ENCODE results near the gene SLCO1B3. TPM values are rescaled to one million over a fixed set of nuclear protein-coding genes. Genes with fewer than 3 reads are reported as not detected.

The SLCO1B3 gene
- total RNA-seq, 1 donor from 2014 or later, result not detected

DNA sequence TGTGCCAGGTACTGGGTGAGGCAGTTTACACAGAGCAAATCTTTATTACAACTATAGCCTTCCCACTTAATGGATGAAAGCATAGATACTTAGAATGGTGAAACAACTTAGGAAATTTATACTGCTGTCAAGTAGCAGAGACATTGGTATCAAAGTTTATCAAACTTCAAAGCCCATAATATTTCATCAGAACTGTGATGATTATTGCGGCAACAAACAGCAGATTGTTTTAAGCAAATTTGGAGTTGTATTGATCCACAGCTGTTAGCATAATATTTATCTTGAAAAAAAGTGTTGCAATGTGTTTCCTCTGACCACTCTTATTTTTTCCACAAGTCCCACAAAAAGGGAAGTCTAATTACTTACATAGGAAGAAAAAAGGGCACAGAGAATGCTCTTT lies 2.0 kb upstream of the SLCO1B3 start:
- H3K27me3 Mint-ChIP-seq (ENCODE audit: low read depth), result no peaks in the 10 kb centered on the region
- H3K4me1 Mint-ChIP-seq, result peaks cover 5% of the 10 kb centered on the region
- no peaks in the 10 kb centered on the region for H3K9me3 Mint-ChIP-seq
- no peaks in the 10 kb centered on the region for H3K36me3 Mint-ChIP-seq
- no peak for TF ChIP-seq CTCF (IDR thresholded peaks at IDR 0.05; ENCODE audit: unreplicated experiment)
- no peak overlapping the region for H3K4me3 Mint-ChIP-seq
- H3K27ac Mint-ChIP-seq, result no peak overlapping the region
- no peak for DNase-seq (ENCODE audit: low spot score in 2 of 2, unreplicated experiment in 2 of 2)

DNA sequence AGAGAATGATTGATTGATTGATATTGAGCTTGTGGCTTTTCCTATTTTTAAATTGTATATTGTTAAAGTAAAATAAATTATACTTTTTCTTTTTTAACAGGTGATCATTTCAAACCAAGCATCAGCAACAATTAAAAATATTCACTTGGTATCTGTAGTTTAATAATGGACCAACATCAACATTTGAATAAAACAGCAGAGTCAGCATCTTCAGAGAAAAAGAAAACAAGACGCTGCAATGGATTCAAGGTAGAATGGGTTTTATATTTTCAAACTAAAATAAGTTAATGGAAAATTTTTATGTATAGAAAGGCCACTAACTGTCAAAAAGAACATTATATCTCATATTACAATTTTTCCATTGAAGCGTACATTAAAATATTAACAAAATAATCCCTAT lies 5.1 kb downstream of the SLCO1B3 start:
- no peak overlapping the region for H3K27ac Mint-ChIP-seq
- H3K9me3 Mint-ChIP-seq, result peaks cover 28% of the 10 kb centered on the region
- no peak overlapping the region for H3K4me3 Mint-ChIP-seq
- no peaks in the 10 kb centered on the region for H3K27me3 Mint-ChIP-seq (ENCODE audit: low read depth)
- DNase-seq (ENCODE audit: low spot score in 2 of 2, unreplicated experiment in 2 of 2), result no peak
- no peaks in the 10 kb centered on the region for H3K36me3 Mint-ChIP-seq
- no peak for TF ChIP-seq CTCF (IDR thresholded peaks at IDR 0.05; ENCODE audit: unreplicated experiment)
- H3K4me1 Mint-ChIP-seq, result peaks cover 5% of the 10 kb centered on the region

- Mint-ChIP-seq H3K27me3 (ENCODE audit: low read depth) (no peaks in the 10 kb centered on the region), H3K4me1 (no peaks in the 10 kb centered on the region), H3K36me3 (no peaks in the 10 kb centered on the region), H3K9me3 (peaks cover 50% of the 10 kb centered on the region), H3K27ac (no peak overlapping the region), H3K4me3 (no peak overlapping the region)
- DNase-seq (ENCODE audit: low spot score in 2 of 2, unreplicated experiment in 2 of 2), result no peak
- TF ChIP-seq CTCF (IDR thresholded peaks at IDR 0.05; ENCODE audit: unreplicated experiment), result no peak
These were observed 11.9 kb downstream of the SLCO1B3 start for GRCh38 chr12:20822415-20822814.

GRCh38 chr12:20822925-20823324 lies 12.4 kb downstream of the SLCO1B3 start:
- Mint-ChIP-seq H3K4me1 (no peaks in the 10 kb centered on the region), H3K4me3 (no peak overlapping the region)

GRCh38 chr12:20829919-20830318 lies 19.4 kb downstream of the SLCO1B3 start:
- no peak for TF ChIP-seq CTCF (IDR thresholded peaks at IDR 0.05; ENCODE audit: unreplicated experiment)
- H3K4me1 Mint-ChIP-seq, result no peaks in the 10 kb centered on the region
- H3K36me3 Mint-ChIP-seq, result no peaks in the 10 kb centered on the region
- H3K9me3 Mint-ChIP-seq, result no peaks in the 10 kb centered on the region
- H3K27ac Mint-ChIP-seq, result no peak overlapping the region
- DNase-seq (ENCODE audit: low spot score in 2 of 2, unreplicated experiment in 2 of 2), result no peak
- H3K27me3 Mint-ChIP-seq (ENCODE audit: low read depth), result no peaks in the 10 kb centered on the region
- H3K4me3 Mint-ChIP-seq, result no peak overlapping the region

More at GRCh38 chr12:20822925-20823324, 12.4 kb downstream of the SLCO1B3 start:
- H3K27me3 Mint-ChIP-seq (ENCODE audit: low read depth), result no peaks in the 10 kb centered on the region
- no peak for DNase-seq (ENCODE audit: low spot score in 2 of 2, unreplicated experiment in 2 of 2)
- H3K36me3 Mint-ChIP-seq, result no peaks in the 10 kb centered on the region
- peaks cover 50% of the 10 kb centered on the region for H3K9me3 Mint-ChIP-seq
- no peak for TF ChIP-seq CTCF (IDR thresholded peaks at IDR 0.05; ENCODE audit: unreplicated experiment)
- no peak overlapping the region for H3K27ac Mint-ChIP-seq

DNA sequence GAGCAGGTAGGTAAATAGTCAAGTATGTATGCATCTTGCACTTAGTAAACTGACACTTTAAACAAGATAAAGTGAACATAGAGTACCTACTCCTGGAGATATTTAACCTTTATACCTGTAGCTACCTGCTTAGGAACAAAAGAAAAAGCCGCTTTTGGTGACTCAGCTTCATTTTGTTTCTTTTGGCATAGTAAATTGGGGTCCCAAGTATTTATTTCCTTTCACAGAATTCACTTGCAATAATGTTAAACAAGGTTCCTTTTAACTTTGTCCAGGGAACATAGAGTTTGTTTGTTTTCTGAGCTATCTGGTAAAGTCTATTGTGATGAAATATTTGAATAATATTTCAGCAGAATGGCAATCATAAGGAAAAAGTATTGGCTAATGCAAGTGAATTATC lies 20.0 kb downstream of the SLCO1B3 start:
- DNase-seq (ENCODE audit: low spot score in 2 of 2, unreplicated experiment in 2 of 2), result no peak
- Mint-ChIP-seq H3K9me3 (no peaks in the 10 kb centered on the region), H3K27me3 (ENCODE audit: low read depth) (no peaks in the 10 kb centered on the region), H3K4me3 (no peak overlapping the region), H3K36me3 (no peaks in the 10 kb centered on the region), H3K4me1 (no peaks in the 10 kb centered on the region), H3K27ac (no peak overlapping the region)
- TF ChIP-seq CTCF (IDR thresholded peaks at IDR 0.05; ENCODE audit: unreplicated experiment), result no peak

All from mesothelial cell of epicardium (in vitro differentiated cells).